ENCODE results near the gene POMGNT2.

POMGNT2 gene

DNA sequence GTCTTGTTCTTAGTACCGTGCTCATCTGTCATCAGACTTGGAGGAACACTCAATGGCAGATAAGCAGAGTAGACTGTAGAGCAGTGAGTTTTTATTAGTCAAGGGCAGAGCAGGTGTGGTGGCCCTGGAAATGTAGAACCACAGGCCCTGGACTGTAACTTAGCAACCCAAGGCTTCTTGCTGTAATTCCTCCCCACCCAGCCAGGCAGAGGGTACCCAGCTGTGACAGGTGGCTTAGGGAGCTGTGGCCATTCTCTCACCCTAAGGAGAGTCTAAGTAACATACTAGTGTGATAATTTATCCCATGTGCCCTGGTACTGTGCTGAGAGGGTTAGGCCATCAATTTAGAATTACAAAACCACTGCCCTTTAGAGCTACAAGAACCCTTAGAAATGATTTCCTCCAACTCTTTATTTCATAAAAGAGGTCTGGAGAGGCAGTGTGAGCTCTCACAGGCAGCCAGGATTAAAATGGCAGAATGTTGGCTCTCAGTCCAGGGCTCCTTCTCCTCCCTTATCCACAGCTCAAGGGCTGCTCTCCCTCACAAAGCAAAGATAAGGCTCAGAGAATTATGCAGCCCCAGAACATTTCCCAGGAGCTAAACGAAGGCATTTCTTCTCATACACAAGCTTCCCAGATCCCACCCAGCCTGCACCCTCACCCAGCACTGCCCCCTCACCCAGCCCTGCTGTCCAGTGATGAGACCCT, 3.0 kb downstream of the POMGNT2 start:
- DNase-seq: no peak

DNA sequence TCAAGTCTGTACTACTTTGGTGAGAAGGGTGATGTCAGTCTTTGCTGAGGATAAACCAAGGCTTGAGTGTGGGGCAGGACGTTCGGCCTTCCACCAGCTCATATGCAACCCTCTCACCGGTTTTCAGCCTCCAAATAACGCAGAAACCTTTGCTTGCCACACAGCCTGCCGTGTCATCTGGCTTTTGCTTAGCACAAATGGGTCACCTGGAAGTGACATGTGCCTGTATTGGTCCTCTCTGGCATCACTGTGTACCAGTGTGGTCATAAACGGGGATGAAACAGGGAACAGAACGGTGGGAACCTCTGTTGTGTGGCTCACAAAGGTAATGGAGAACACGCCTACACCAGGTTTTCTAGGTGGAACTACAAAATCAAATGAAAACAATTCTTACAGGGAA, 7.1 kb downstream of the POMGNT2 start:
- no peak for DNase-seq

DNA sequence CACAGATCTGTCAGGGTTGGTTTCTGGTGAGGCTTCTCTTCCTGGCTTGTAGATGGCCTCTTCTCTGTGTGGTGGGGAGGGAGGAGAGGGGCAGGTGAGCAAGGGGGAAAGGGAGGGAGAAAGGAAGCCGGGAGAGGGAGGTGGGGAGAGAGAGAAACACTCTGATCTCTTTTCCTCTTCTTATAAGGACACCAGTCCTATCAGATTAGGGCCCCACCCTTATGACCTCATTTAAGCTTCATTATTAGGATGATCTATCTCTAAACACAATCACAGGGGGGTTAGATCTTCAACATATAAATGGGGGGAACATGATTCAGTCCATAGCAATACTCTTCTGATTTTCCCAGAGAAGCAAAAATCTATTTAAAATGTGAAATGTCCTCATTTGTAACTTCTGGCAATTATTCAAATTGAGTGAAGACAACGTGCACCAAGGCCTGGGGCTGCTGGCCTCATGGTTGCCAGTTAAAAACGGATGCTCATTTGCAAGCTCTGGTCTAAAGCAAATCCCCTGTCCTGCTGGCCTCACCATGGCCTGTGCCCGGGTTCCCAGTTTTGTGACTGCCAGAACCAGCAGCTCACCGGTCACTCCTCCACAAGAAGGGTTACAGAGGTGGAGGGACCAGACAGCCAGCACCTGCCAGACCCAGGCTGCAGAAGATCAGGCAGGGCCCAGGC, 8.3 kb downstream of the POMGNT2 start:
- no peak for DNase-seq

DNA sequence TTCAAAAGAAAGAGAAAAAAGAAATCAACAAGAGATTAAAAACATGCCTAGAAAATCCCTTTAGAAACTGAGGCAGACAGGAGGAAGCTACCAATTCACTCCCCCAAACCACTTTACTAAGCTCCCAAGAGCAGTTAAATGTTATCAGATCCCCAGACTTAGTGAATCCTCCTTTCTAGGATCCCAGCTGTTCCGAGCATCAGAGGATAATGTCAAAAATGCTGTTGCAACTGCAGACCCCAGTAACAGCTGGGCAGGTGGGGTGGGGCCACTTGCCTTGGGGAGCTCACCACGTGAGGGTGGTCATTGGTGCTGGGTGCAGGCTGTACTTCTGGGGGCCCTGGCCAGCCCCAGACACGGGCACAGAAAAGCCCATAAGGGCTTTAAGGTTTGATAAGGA, 9.1 kb downstream of the POMGNT2 start:
- DNase-seq: no peak

DNA sequence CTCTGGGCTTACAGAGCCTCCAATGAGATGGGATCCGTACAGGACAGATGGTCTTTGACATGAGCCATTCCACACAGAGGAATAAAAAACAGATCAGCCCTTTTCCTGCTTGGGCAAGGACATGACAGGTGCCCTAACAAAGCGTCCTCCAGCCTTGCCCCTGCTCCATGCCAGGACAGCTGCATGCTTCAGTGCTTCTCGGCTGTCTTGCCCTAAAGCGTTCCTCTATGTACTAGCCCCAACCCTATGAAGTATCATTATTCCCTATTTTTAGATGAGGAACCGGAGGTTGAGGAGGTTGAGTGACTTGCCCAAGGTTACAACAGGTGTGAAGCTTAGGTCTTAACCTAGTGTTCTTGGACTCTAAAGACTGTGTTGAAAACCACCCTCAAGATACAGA, 10.5 kb downstream of the POMGNT2 start:
- no peak for DNase-seq

DNA sequence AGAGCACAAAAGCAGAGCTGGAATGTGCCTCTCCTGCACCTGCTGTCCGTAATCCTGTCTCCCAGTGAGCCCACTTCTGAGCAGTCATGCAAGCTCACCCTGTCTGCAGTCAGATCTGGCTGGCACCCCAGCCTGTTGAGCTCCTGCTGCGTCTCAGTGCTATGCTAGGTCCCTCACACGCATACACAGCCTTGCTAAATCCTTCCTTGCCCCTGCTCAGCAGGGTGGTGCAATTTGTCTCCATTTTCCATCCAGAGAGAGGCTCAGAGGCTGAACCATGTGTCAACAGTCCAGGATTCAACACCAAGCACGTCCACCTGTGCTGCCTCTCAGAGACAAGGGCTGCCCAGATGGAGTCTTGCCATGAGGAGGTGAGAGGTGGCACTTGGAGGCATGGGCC, 11.0 kb downstream of the POMGNT2 start:
- DNase-seq: no peak

DNA sequence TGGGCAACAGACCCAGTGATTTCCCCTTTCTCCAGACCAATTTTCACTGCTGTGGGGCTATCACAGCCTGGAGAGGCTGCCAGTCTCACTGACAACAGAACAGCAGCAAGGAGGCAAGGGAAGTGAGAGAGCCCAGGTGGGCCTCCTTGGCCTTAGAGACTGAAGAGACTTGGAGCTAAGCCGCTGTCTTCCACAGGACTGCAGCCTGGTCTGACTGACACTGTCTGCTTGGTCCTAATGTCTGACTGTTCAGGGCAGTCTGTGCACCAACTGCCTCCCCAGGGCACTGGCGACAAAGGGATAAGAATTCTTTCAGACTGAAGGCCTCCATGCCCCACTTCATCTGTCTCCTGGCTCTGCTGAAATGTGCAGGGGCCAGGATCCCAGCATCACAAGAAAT, 11.5 kb downstream of the POMGNT2 start:
- DNase-seq: no peak

DNA sequence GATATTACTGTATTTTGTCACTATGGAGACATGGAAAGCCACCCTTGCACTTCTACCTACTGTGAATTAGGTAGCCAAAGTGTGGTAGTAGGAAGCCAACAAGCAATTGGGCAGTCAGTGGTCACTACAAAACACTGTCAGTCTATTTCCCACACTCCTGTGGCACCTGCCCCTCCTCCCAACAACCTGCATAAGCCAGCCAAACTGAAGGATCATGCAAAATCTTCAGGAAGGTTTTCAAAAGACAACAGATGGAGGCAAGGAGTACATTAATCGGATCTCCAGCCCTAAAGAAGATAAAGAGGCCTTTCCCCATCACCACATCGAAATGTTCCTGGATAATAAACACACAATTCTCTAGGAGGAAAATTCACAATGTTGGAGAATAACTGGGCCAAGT, 11.9 kb downstream of the POMGNT2 start:
- no peak for DNase-seq

DNA sequence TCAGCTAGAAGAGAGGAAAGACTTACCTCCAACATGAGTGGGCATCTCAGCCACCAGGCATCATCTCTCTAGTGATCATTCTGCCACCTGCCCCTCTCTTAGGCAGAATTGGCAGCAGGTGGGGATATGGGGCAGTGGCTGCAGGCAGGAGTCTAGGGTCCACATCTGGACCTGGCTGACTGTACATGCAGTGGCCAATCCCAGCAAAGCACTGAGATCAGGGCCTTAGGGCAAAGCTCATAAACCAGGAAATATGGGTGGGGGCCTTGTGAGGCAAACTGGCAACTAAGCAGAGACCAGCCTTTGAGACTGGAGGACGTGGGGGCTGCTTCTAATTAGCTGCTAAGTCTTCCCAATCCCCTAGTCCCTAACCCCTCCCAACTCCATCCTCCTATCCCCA, 12.9 kb downstream of the POMGNT2 start:
- no peak for DNase-seq

DNA sequence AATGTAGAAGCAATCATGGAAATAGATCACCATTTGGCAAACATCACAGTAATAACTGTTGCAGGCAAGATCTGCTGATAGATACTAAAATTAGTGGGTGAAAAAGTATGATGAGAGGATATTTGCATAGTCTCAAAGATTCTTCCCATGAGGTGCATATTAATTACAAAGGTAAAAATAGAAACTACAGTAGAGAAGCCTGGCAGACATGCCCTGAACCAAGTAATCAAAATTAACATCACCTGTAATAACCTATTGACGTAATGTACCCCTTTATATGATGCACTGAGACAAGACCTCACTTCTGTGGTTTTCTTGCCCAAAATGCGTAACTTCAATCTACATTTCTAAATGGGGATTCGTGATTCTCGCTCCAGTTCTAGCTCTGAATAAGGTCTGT, 14.4 kb downstream of the POMGNT2 start:
- no peak for DNase-seq

DNA sequence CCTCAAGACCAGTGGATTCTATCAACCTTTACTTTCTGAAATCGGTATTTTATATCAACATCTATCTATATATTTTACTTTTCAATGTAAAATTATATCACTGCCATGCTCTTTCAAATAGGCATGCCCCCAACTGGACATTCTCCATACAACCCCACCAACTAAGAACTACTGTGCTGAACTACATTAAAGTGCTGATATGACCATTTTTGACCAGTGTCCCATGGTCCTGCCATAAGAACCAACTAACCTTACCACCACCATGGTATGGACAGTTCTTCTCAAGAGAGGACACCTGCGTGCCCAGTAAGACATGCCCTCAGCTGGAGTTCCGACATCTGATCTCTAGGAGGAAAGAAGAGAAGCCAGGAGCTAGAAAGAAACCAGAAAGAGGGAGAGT, 15.6 kb downstream of the POMGNT2 start:
- DNase-seq: no peak

DNA sequence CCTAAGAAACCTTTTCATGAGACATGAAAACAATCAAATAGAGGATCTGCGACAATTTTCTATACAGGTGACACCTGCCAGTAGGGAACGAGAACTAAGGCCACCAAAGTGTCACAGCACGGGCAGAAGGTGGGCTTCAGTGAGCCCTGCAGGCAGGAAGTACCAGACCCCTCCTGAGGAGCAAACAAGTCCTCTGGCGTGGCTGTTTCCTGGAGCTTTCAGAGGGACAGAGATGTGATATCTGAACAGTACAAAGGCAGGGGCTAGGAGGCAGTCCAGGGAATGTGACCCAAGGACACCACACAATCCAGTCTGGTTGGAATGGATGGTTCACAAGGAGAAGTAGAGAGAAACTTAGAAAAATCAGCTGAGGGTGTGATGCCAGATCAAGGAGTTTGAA, 16.8 kb downstream of the POMGNT2 start:
- no peak for DNase-seq

DNA sequence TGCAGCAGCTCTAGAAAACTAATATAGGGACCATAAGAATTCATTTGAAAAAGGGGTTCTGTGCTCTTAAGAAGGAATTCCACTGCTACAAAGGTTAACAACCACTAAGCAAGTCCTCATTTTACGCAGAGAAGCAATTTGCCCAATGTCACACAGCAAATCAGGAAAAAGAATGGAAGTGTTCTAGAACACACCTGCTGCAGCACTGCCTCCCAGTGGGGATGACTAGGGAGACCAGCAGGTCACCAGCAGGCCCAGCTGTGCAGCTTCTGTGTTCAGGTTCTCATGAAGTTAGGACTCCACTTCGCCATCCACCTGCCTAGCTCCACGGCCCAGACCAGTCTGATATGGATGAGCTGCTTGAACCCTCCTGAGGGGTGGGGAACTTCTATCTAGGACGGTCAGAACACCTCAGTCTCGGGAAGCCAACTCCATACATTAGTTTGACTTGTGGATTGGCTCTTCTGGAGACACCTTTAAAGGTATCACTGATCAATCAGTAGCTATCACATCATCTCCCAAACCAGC, 18.6 kb downstream of the POMGNT2 start:
- no peak for DNase-seq

DNA sequence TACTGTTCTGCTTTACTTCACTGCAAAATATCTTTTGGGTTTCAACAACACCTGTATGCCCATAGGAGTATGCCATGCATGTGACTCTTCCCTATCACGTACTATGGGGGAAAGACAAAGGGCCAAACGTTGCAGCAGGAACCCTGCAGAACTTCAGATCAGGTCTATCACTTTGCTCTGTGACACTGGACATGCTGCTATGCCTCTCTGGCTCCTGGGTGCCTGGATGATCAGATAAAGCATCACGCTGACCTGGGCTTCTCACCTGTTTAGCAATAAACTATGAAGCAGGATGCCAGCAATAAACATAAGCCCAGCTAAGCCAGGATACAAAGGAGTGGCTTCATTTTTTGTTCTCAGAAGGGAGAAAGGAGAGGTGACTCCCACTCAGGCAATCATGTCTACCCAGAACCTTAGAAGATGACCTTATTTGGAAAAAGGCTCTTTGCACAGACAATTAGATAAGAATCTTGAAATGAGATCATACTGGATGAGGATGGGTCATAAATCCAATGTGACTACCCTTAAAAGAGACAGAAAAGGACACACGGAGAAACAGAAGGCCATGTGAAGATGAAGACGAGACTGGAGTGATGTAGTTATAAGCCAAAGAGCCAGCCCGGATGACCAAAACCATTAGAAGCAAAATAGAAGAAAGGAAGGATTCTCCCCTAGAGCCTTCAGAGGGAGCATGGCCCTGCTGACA, 19.3 kb downstream of the POMGNT2 start:
- DNase-seq: no peak

DNA sequence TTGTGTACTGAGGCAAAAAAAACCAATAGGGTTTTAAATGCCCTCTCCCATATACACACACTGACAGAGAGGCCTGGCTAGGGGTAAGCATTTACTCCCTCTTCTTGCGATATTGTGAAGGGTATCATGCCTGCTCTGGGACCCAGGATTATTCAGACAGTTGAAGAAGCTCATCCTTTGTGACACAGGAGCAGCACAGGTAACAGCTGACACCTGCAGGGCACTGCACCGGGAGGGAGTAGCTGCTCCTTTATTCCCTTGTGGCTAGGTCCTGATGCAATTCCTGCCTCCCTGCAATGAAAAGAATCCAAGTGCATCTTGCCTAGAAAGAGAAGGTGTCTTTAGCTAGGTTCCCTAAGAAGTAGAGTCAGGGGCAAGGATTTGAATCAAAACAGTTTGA, 23.4 kb downstream of the POMGNT2 start:
- DNase-seq: no peak

DNA sequence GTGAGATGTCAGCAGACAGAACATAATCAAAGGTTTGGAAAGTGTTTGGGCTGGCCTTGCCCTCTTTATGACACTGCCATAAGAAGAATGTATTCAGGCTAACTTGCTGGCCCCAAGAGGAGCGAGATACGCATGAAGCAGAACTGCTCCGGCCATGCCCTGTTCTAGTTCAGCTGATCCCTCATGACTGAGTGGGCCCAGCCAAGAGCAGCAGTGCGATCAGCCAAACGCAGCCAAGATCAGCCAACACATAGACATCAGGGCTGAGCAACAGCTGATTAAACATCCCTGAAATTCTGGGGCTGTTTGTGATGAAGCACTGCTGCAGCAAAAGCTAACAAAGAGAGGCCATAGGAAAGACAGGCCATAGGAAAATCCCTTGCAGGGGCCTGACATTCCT, 24.1 kb downstream of the POMGNT2 start:
- DNase-seq: no peak

DNA sequence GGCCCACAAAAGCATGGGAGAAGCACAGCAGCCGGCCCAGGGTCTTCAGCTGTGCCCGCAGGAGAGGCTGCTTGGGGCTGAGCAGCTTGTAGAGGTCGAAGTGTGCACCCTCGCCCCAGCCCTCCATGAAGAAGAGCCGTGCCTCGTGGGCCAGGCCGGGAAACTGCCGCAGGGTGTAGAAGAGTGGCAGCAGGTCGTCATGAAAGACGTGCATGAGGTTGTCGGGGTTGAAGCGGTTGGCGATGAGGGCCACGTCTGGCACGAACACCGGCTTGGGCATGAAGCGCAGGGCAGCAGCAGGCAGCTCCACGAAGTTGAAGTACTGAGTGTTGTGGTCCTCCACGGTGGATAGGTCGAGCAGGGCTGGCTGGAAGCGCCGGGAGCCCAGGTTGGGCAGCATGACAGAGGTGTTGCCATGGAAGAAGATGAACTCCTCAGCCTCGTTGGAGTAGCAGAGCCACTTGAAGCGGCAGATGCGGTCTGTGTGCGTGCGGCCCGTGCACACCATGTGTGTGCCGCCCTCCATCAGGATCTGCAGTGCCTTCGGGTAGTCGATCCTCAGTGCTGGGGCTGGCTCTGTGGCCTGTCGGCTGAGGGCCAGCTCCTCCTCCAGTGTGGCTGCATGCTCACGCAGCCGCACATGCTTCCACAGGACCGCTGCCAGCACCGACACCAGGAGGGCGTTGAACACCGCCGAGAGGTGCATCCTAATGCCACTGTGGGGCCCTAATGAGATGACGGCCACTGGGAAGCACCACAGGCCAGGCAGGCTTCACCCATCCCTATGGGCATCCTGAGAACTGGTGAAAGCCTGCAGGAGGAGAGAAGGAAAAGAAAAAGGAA, 24.9 kb downstream of the POMGNT2 start:
- DNase-seq: no peak

DNA sequence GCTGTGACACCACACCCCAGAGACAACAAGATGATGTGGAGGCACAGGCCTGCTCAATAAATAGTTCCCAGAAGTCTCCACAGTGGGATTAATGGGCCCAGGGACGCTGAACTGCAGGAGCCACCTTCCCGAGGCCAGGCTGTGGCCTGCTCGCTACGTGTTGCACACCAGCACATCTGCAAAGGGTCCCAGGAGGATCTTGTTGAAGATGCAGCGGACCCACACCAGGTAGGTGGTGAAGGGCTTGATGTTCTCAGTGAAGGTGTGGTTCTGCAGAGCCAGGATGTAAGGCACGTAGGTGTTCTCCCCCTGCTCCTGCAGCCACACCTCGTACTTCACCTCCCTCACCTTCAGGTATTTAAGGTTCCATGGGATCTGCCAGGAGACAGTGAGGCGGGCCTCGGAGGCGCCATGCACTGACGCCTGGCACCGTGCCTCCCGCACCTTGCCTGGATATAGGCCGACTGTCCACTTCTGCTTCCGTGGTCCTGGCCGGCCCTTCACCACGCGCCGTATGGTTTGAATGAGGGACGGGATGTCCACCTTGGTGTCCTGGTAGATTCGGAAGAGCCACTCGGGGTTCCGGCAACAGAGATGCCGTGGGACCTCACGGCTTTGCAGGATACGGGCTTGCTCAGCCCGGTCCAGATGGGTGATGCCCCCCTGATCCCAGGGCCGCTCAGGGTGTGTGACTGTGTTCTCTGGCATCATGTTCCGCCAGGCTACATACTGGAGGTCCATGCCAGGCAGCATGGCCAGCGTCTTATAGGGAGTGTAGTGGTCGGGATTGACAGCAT, 26.1 kb downstream of the POMGNT2 start:
- no peak for DNase-seq

DNA sequence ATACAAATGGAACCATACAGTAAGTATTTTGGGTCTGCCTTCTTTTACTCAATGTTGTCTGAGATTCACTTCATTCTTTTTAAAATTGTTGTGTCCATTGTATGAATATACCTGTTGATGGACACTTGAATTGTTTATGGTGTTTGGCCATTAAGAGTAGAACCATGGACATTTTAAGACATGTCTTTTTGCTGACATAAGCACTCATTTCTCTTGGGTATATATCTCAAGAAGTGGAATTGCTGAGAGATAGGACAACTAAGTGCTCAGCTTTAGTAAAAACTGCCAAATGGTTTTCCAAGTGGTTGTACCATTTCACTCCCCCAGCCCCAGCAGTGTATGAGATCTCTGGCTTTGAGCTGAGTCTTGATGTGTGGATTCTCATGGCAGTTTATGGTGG, 28.2 kb downstream of the POMGNT2 start:
- DNase-seq: no peak

DNA sequence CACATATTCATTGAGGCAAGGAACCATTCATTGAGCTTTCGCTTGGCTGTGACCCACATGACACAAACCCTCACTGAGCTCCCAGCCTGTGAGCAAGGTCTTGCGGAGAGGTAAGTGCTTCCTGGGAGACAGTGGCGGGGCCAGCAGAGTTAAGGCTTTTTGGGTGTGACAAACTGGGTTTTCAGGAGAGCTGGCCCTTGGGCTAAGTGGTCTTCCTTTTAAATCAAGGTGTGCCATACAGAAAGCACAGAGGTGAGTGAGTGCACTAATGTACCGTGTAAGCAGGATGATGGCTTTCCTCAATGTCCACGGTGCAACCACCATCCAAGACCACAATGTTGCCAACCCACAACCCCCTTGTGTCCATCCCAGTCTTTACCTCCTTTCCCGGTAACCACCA, 28.6 kb downstream of the POMGNT2 start:
- no peak for DNase-seq

DNA sequence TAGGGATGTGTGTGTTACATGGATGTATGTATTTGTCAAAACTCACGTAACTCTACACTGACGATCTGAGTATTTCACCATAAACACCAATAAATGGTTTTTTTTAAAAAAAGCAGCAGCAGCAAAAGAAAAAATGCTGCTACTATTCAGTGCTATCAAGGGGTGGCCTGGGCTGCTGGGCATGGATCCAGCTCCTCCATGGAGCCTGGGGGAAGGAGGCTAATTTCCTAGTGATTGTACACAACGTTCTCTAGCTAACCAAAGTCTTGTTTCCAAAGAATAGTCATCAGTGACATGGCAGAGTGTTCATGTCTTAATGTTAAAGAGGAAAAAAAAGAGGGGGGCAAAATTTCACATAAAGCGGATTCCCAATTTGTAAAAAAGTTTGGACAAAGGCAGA, 29.0 kb downstream of the POMGNT2 start:
- DNase-seq: no peak

All from suppressor macrophage (primary cell).